RWPE1 (cell line): ENCODE data around the gene WDR46.

Experiments used
- CTCF ChIA-PET: fragments of 350-600 bp; sonication (Branson Sonifier 250); formaldehyde crosslinking; extraction: SDS; loops from one replicate; lab custom pipeline; 2021; lab: Yijun Ruan, JAX
- POLR2A ChIA-PET: fragments of 400-600 bp; formaldehyde crosslinking; extraction: SDS; loops from one replicate; lab custom pipeline; 2020; ENCODE audit warnings: antibody characterized with exemption; ENCODE audit not compliant: low non-redundant PET; lab: Yijun Ruan, JAX
- DNase-seq: peaks from one replicate; pipeline ENCODE4 v3.0.0; 2012; ENCODE audit warnings: low spot score
- H3K27ac ChIP-seq: fragments of 450-650 bp; 2 replicates; pipeline ENCODE4 v1.5.1; 2017
- TF ChIP-seq, protein P1 (sequence below): fragments of 450-650 bp; conservative IDR thresholded peaks from 2 replicates; pipeline ENCODE4 v1.5.1; 2017; ENCODE audit warnings: low read depth, mild to moderate bottlenecking

Gene WDR46

DNA sequence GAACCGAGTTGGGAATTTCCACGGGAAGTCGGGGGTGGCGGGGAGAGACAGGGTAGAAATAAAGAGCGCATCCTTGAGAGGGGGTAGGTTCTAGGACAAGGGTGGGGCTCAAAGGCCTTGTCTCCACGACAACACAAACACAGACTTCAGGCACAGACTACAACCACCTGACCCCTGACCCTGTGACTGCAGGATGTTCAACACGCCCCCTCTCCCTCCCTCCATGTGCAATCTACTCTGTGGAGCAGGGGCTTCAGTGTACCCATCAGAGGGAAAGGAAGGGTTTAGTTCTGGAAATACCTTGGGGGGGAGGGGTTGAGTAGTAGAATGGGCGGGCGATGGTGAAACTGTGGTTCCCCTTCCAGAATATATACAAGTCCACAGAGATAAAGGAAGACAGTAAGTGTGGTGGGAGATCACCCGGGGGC lies 25.5 kb upstream of the WDR46 start:
- TF ChIP-seq, protein P1, sequence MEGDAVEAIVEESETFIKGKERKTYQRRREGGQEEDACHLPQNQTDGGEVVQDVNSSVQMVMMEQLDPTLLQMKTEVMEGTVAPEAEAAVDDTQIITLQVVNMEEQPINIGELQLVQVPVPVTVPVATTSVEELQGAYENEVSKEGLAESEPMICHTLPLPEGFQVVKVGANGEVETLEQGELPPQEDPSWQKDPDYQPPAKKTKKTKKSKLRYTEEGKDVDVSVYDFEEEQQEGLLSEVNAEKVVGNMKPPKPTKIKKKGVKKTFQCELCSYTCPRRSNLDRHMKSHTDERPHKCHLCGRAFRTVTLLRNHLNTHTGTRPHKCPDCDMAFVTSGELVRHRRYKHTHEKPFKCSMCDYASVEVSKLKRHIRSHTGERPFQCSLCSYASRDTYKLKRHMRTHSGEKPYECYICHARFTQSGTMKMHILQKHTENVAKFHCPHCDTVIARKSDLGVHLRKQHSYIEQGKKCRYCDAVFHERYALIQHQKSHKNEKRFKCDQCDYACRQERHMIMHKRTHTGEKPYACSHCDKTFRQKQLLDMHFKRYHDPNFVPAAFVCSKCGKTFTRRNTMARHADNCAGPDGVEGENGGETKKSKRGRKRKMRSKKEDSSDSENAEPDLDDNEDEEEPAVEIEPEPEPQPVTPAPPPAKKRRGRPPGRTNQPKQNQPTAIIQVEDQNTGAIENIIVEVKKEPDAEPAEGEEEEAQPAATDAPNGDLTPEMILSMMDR, result no peak
- peak; percentile 57 for DNase-seq
- CTCF ChIA-PET, result interaction anchor here (0.6 to 0.7 kb wide), 2 partner anchors 112 to 457 kb away, joined by 3 read pairs; no protein-coding TSS in a partner anchor
- H3K27ac ChIP-seq, result peak overlapping the region; percentile 95
- POLR2A ChIA-PET, result no interaction called here

DNA sequence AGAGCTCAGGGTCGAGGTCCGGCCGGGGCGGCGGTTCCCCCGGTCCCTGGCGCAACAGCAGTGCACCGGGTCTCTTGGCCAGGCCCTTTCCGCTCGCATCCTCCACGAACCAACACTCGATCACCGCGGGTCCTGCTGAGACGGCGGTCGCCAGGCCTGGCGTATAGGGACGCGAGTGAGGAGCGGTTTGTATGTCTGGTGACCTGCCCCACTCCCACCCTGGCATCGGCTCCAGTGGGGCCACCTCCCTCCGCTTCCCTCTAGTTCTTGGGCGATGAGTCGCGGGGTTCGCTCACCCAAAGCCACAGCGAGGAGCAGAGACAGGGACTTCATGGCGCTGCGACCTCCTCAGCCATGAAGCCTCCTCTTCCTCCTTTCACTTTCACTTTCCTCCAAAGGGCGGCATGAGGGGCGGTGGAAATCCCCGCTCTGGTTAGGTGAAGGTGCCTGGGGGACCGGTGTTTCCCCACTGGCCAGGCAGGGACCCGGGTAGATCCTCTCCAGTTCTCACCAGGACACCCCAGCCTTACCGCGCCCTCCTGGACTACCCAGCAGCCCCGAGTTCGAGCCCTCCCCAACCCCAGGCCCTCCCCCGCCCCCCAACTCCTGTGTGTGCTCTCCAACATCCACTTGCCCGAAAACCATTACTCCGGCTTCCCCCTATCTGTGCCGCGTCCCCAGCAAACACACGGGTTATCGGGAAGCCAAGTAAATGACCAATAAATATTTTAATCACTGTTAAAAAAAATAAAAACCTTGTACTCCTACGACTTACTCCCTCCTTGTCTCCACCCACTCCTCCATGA lies 24.9 kb upstream of the WDR46 start, which contains the start of gene TAPBP:
TSS of gene TAPBP (minus strand) at position 370 of the 806 bp plus-strand sequence. CDS start at position 333, 37 bp downstream.
- POLR2A ChIA-PET, result no interaction called here
- DNase-seq, result peak; percentile 61
- CTCF ChIA-PET, result interaction anchor here (0.6 to 2.8 kb wide), 2 partner anchors 14 to 551 kb away, joined by 3 to 15 read pairs; partner anchors contain the start of gene RGL2
- TF ChIP-seq, protein P1, result no peak
- H3K27ac ChIP-seq, result peak within 1 kb of the TSS; percentile 95

DNA sequence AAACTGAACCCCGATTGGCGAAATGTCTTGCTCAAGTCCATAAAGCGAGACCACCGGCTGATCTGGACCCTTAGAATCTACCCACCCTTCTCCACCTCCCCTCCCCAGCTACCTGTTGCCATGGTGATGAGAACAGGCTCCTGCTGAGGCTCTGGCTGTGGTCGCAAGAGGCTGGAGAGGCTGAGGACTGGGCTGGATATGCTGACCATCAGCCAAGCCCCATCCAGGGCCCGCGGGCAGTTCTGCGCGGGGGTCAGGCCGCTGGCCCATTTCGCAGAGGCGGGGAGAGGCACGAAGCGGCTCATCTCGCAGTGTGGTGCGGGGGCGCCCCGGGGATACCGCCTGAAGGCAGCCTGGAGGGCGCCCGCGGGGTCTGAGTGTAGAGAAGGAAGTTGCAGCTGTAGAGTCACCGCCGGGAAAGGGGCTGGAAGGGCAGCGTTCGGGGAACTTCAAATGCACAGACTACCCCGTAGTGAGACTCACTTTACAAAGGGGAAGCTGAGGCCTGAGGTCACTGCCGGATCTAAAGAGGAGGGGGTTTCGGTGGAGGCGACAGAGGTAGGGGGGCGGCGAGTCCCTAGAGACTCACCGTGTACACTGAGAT lies 24.2 kb upstream of the WDR46 start:
- DNase-seq, result no peak
- ChIA-PET POLR2A (interaction anchor here (0.5 kb wide), 1 partner anchor 81 kb away, joined by 5 read pairs; no protein-coding TSS in a partner anchor), CTCF (interaction anchor here (0.6 to 2.8 kb wide), 2 partner anchors 14 to 552 kb away, joined by 3 to 15 read pairs; partner anchors contain the start of gene RGL2)
- peak overlapping the region; percentile 95 for H3K27ac ChIP-seq
- TF ChIP-seq, protein P1, result no peak

DNA sequence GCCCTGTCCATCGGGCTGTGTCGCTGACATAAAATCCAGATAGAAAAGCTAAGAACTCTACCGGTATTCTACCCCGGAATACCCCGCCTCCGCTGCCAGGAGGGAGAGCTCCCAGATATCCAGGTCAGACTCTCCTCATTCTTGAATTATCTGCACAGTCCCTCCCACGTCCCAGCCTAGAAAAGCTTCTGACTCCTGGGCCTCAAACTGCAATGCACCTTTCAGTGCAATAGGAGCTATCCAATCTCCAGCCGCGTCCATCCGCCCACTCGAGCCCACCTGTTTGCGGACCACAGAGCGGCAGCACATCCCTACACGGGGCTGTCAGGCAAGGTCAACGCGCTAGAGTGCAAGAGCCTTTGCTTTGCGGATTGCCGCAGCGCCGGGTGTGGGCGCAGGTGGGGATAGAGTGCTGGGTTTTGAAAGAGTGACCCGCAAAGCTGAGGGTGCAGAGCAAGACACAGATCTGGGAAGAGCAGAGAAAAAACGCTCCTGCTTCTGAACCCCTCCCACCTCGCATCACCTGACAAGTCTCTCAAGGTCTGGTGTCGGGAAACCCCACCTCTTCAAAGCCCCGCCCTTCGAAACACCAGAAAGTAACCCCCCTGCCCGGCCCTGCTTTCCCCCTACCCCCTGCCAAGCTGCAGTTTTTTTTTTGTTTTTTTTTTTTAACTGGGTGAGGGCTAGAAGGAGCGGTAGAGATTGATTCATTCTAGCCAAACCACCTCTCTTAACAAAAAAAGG lies 23.5 kb upstream of the WDR46 start:
- peak; percentile 90 for DNase-seq
- CTCF ChIA-PET, result interaction anchor here (0.7 to 2.8 kb wide), 2 partner anchors 13 to 33 kb away, joined by 3 to 15 read pairs; partner anchors contain the start of gene RGL2
- TF ChIP-seq, protein P1, result no peak
- peak overlapping the region; percentile 95 for H3K27ac ChIP-seq
- POLR2A ChIA-PET, result interaction anchor here (0.5 kb wide), 1 partner anchor 80 kb away, joined by 5 read pairs; no protein-coding TSS in a partner anchor

DNA sequence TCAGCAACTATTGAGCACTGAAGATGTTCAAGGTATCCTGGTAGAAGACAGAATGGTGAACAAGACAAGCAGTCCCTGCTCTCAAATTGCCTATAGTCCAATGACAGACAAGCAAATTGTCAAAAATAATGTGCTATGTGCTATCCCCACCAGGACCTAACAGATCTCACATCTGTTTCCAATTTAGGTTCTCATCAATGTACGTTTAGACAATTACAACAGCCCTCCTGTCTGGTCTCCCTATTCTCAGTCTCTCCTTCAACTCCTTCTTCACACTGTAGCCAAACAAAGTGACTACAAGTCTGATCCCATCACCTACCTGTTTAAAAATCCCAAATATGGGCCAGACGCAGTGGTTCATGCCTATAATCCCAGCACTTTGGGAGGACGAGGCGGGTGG lies 17.3 kb upstream of the WDR46 start:
- H3K27ac ChIP-seq, result no peak overlapping the region
- no peak for DNase-seq
- TF ChIP-seq, protein P1, result no peak
- POLR2A ChIA-PET, result no interaction called here
- CTCF ChIA-PET, result no interaction called here
